Activated T-helper 17 cell treated with anti-CD3 and anti-CD28 coated beads, Interleukin-2, amount 50 U/mL, for 72 hours (primary cell): ENCODE results near the gene TMA7B. TPM values are rescaled to one million over a fixed set of nuclear protein-coding genes. Genes with fewer than 3 reads are reported as not detected.
"Not testable (repeated sequence)": the region's sequence is repeated elsewhere in the genome, so short reads cannot be mapped to it uniquely, and the experiment has no call there.

Experiments
- ATAC-seq: fragments of 150-1000 bp; cut with Tn5 transposase; replicated peaks from 2 replicates; pipeline ENCODE4 v1.10.0; 2021; ENCODE audit warnings: mild to moderate bottlenecking, moderate library complexity
- H3K27ac Mint-ChIP-seq: one replicate; pipeline ENCODE4 v1.8.0; 2022; ENCODE audit warnings: mixed read lengths
- H3K27me3 Mint-ChIP-seq: one replicate; pipeline ENCODE4 v1.8.0; 2022; ENCODE audit warnings: mixed read lengths
- H3K36me3 Mint-ChIP-seq: one replicate; pipeline ENCODE4 v1.8.0; 2022; ENCODE audit warnings: low read depth, mild to moderate bottlenecking, mixed read lengths
- H3K4me1 Mint-ChIP-seq: one replicate; pipeline ENCODE4 v1.8.0; 2022; ENCODE audit warnings: mixed read lengths
- H3K4me3 Mint-ChIP-seq: one replicate; pipeline ENCODE4 v1.8.0; 2022; ENCODE audit warnings: mild to moderate bottlenecking, mixed read lengths
- H3K9me3 Mint-ChIP-seq: one replicate; pipeline ENCODE4 v1.8.0; 2022; ENCODE audit warnings: mixed read lengths
- total RNA-seq, 2 donors: library from RNA; stranded (reverse); gene quantifications; one replicate each; pipeline ENCODE4 v1.2.3, GENCODE V29; 2022

Gene TMA7B
- total RNA-seq, 2 donors from 2014 or later: 4.0 to 4.4 TPM

- peak overlapping the region; percentile 83 for H3K4me3 Mint-ChIP-seq
Observed at GRCh38 chr22:39939830-39940229, 20.4 kb upstream of the TMA7B start.

DNA sequence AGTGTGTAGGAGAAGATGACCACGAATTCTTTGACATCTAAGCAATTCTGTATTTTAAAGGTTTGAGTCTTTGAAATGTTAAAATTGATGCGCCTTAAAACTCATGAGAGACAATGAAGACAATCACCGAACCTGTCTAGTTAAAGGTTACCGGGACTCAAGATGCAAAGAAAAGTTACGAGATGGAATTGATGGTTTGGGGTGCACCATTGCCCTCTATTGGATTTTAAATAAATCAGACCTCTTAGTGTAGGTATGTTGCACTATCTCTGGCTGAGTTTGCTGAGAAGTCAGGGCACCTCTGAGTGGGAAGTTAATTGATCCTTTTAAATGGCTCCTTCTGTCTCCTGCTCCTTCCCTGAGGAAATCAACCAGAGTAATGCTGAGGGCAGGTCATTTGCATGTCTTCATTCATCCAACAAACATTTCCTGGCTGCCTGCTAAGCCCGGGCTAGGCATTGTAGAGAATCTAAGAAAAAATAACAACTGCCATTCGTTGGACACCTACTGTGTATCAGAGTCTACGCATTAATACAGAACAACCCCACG, 19.4 kb upstream of the TMA7B start:
- H3K27ac Mint-ChIP-seq: peak overlapping the region; percentile 77
- H3K4me3 Mint-ChIP-seq: peak overlapping the region; percentile 83
- no peaks in the 10 kb centered on the region for H3K9me3 Mint-ChIP-seq
- H3K27me3 Mint-ChIP-seq: no peaks in the 10 kb centered on the region
- peak; percentile 22 for ATAC-seq
- peaks cover 13% of the 10 kb centered on the region for H3K36me3 Mint-ChIP-seq
- H3K4me1 Mint-ChIP-seq: peaks cover 72% of the 10 kb centered on the region

More at GRCh38 chr22:39939830-39940229, 20.4 kb upstream of the TMA7B start:
- H3K36me3 Mint-ChIP-seq: peaks cover 7% of the 10 kb centered on the region
- H3K9me3 Mint-ChIP-seq: no peaks in the 10 kb centered on the region
- H3K27me3 Mint-ChIP-seq: no peaks in the 10 kb centered on the region
- ATAC-seq: no peak
- peaks cover 74% of the 10 kb centered on the region for H3K4me1 Mint-ChIP-seq
- peak overlapping the region; percentile 77 for H3K27ac Mint-ChIP-seq

DNA sequence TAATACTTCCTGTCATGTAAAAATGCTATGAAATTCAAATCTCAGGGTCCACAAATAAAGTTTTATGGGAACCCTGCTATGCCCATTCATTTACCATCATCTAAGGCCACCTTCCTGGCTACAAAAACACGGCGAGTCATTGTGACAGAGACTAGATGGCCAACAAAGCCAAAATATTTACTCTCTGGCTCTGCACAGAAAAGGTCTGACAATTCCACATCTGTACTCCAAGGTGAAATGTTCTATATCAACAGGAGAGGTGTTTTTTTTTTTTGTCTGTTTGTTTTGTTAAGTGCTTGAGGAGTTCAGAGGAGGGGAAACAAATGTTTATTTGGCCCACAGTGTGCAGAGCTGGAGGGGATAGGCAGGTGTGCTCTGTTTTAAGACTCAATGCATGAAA, 18.6 kb upstream of the TMA7B start:
- peaks cover 9% of the 10 kb centered on the region for H3K36me3 Mint-ChIP-seq
- no peak for ATAC-seq
- H3K9me3 Mint-ChIP-seq: no peaks in the 10 kb centered on the region
- peak overlapping the region; percentile 83 for H3K4me3 Mint-ChIP-seq
- H3K27me3 Mint-ChIP-seq: no peaks in the 10 kb centered on the region
- peaks cover 68% of the 10 kb centered on the region for H3K4me1 Mint-ChIP-seq
- peak overlapping the region; percentile 77 for H3K27ac Mint-ChIP-seq

- Mint-ChIP-seq H3K27ac (peak overlapping the region; percentile 77), H3K36me3 (peaks cover 15% of the 10 kb centered on the region), H3K4me3 (peak overlapping the region; percentile 83), H3K9me3 (no peaks in the 10 kb centered on the region), H3K27me3 (no peaks in the 10 kb centered on the region), H3K4me1 (peaks cover 65% of the 10 kb centered on the region)
- peak; percentile 49 for ATAC-seq
Observed at GRCh38 chr22:39942439-39943230, 17.6 kb upstream of the TMA7B start.

- H3K9me3 Mint-ChIP-seq: no peaks in the 10 kb centered on the region
- H3K36me3 Mint-ChIP-seq: peaks cover 16% of the 10 kb centered on the region
- H3K4me1 Mint-ChIP-seq: peaks cover 58% of the 10 kb centered on the region
- H3K27ac Mint-ChIP-seq: peak overlapping the region; percentile 77
- H3K4me3 Mint-ChIP-seq: peak overlapping the region; percentile 83
- no peaks in the 10 kb centered on the region for H3K27me3 Mint-ChIP-seq
- ATAC-seq: no peak
Observed at GRCh38 chr22:39943337-39943736, 16.9 kb upstream of the TMA7B start.

- H3K9me3 Mint-ChIP-seq: no peaks in the 10 kb centered on the region
- peaks cover 61% of the 10 kb centered on the region for H3K4me1 Mint-ChIP-seq
- H3K27ac Mint-ChIP-seq: peak overlapping the region; percentile 77
- no peak for ATAC-seq
- H3K36me3 Mint-ChIP-seq: peaks cover 25% of the 10 kb centered on the region
- no peaks in the 10 kb centered on the region for H3K27me3 Mint-ChIP-seq
- peak overlapping the region; percentile 83 for H3K4me3 Mint-ChIP-seq
Observed at GRCh38 chr22:39943953-39944872, 16.0 kb upstream of the TMA7B start.

DNA sequence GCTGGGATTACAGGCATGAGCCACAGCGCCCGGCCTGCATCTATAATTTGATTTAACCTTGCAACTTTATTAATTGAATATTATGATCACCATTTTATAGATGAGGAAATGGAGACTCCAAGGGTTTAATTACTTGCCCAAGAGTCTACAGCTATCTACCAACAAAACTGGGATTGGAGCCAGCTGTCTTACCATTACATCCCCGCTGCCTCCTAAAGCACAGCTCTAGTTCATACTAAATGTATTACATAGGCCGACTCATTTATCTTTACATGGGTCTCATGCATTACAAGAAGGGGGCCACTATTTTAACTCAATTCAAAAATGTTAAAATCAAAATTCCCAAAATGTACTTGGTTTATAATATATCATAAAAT, 14.1 kb upstream of the TMA7B start:
- Mint-ChIP-seq H3K4me3 (peak overlapping the region; percentile 83), H3K27ac (peak overlapping the region; percentile 82), H3K4me1 (peaks cover 67% of the 10 kb centered on the region), H3K36me3 (peaks cover 44% of the 10 kb centered on the region), H3K9me3 (no peaks in the 10 kb centered on the region), H3K27me3 (no peaks in the 10 kb centered on the region)
- no peak for ATAC-seq

DNA sequence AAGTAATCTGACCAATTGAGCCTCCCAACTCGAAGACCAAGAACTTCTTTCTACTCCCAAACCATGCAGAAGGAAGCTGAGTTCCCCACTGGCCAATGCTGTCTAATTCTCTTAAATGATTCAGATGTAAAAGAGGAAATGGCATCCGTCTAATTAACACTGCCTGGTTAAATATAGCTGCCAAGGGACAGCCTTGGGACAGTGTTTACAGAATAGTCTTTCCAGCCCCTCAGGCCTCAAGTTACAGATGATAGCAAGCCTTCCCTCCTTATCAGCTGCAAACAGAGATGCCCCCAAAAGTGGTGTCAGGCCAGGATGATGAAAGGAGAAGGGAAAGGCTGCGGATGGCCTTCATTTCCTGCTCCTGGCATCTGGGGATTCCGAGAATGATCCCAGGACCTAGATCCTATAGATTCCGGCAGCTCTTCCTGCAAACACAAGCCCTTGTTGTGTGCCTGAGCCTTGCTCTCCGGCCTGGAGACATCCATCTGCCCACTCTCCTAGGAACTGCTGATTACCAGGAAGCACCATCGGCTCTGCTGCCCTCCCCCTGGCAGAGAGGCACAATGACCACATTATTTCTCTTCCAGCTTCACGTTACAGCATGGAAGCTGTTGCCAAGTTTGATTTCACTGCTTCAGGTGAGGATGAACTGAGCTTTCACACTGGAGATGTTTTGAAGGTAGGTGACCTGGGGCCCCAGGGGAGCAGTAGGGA, 13.5 kb upstream of the TMA7B start:
- Mint-ChIP-seq H3K27me3 (no peaks in the 10 kb centered on the region), H3K9me3 (no peaks in the 10 kb centered on the region), H3K4me3 (peak overlapping the region; percentile 83), H3K4me1 (peaks cover 68% of the 10 kb centered on the region), H3K27ac (peak overlapping the region; percentile 82), H3K36me3 (peaks cover 50% of the 10 kb centered on the region)
- no peak for ATAC-seq

DNA sequence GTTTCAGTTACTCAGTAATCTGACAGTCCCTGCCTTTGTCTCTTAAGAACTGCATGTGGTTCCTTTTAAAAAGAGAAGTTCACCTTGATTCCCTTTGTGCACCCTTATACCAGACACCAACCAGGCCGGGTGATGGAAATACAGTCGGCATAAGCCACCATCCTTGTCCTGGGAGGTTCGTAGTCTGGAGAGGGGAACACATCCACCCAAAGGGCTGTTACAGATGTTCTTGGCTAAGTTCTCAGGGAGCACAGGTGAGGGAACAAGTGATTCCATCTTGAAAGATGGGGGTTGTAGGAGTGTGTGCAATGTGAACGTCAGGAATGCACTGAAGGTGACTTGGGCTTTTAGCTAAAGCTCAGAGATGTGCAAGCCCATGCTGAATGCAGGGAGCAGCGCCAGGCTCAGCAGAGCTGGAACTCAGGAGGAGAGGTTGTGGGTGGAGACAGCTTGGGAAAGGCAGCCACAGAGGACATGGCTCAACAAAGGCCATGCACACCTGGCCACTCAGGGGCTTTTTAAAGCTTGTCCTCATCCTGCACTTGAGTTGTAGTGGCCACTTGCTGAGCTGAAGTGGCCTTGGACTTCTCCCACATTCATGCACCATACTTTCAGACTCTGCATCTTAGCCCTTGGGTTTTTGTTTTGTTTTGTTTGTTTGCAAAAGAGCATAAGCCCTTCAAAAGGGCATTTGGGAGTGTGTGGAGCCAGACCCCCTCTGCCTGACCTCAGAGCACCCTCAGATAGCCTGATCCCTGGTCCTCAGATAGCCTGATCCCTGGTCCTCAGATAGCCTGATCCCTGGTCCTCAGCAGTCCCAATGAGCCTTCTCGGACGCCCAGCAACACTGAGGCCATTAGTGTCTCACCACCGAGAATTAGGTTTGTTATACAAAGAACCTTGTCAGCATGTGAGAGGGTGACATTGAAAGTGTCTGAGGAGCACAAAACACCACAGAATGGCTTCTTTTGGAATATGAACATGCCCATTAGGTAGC, 12.7 kb upstream of the TMA7B start:
- H3K27ac Mint-ChIP-seq: peak overlapping the region; percentile 82
- peaks cover 54% of the 10 kb centered on the region for H3K36me3 Mint-ChIP-seq
- H3K9me3 Mint-ChIP-seq: no peaks in the 10 kb centered on the region
- peaks cover 70% of the 10 kb centered on the region for H3K4me1 Mint-ChIP-seq
- H3K4me3 Mint-ChIP-seq: peak overlapping the region; percentile 83
- ATAC-seq: no peak
- H3K27me3 Mint-ChIP-seq: no peaks in the 10 kb centered on the region

- peaks cover 67% of the 10 kb centered on the region for H3K4me1 Mint-ChIP-seq
- H3K27ac Mint-ChIP-seq: peak overlapping the region; percentile 33
- H3K36me3 Mint-ChIP-seq: peaks cover 75% of the 10 kb centered on the region
- H3K4me3 Mint-ChIP-seq: peak overlapping the region; percentile 74
- ATAC-seq: no peak
- no peaks in the 10 kb centered on the region for H3K27me3 Mint-ChIP-seq
- H3K9me3 Mint-ChIP-seq: no peaks in the 10 kb centered on the region
Observed at GRCh38 chr22:39949964-39950737, 10.0 kb upstream of the TMA7B start.

GRCh38 chr22:39951603-39952293, 8.4 kb upstream of the TMA7B start:
- Mint-ChIP-seq H3K4me1 (peaks cover 64% of the 10 kb centered on the region), H3K4me3 (peak overlapping the region; percentile 74), H3K27ac (peak overlapping the region; percentile 59), H3K36me3 (peaks cover 87% of the 10 kb centered on the region)
- ATAC-seq: peak; percentile 72
- H3K27me3 Mint-ChIP-seq, H3K9me3 Mint-ChIP-seq: not testable (repeated sequence)

DNA sequence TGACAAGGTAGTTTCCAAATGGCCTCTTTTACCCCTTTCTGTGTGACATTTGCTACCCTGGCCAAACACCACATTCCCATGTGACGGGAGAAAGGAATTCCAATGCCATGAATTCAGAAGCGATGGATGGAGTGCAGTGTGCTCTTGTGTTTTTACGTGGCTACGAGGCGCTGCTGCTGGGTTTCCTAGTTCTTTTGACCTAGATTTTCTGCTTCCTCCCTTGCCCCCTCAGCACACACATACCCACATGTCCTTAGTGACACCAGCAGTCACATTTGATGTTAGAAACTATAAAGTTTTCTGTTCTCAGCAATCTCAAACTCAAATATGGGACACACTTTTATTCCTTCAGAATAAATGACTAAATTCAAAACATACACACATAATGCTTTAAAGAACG, 7.8 kb upstream of the TMA7B start:
- no peaks in the 10 kb centered on the region for H3K9me3 Mint-ChIP-seq
- no peaks in the 10 kb centered on the region for H3K27me3 Mint-ChIP-seq
- H3K4me1 Mint-ChIP-seq: peaks cover 64% of the 10 kb centered on the region
- peak overlapping the region; percentile 74 for H3K4me3 Mint-ChIP-seq
- ATAC-seq: peak; percentile 16
- H3K27ac Mint-ChIP-seq: peak overlapping the region; percentile 72
- peaks cover 87% of the 10 kb centered on the region for H3K36me3 Mint-ChIP-seq
